ENCODE results near the gene ALKBH8. TPM values are rescaled to one million over a fixed set of nuclear protein-coding genes. Genes with fewer than 3 reads are reported as not detected.
A peak's percentile ranks its signal among the peaks of the same experiment; 100 is the strongest.

ALKBH8 gene
- total RNA-seq (2012; rRNA removed): 6.6 and 12.5 TPM in 2 replicates
- 2.4 and 3.0 TPM in 2 replicates for polyA plus RNA-seq (2012; rRNA removed)
- 0.44 and 0.47 TPM in 2 replicates for polyA plus RNA-seq (2012; cell fraction: cytosol; rRNA removed)
- polyA plus RNA-seq (2012; cell fraction: nucleus; rRNA removed; ENCODE audit: low replicate concordance): 0.64 and 3.9 TPM in 2 replicates
- Bru-seq, nascent RNA: percentile 64 among the genes with signal in this experiment
- percentile 49 among the genes with signal in this experiment for BruChase-seq, experiment 1, labeled RNA remaining after a 6-hour chase
- percentile 55 among the genes with signal in this experiment for BruChase-seq, experiment 2, labeled RNA remaining after a 2-hour chase
- long read RNA-seq, full-length matches to known transcripts: 5 of 7 reads
- long read RNA-seq, partial matches to known transcripts: 0 of 7 reads
- long read RNA-seq, other reads (novel, unspliced or antisense): 2 of 7 reads

- DNase-seq (peak; percentile 58), ATAC-seq (ENCODE audit: low read depth) (peak; percentile 92)
- Histone ChIP-seq H3K23ac (ENCODE audit: low read depth, low read length) (peak within 1 kb of the TSS; percentile 88), H3K36me3 (ENCODE audit: control insufficient read depth, insufficient read depth, low read length) (no peaks in the 10 kb centered on the region), H3K9me1 (ENCODE audit: insufficient read depth, low read length) (peaks cover 6% of the 10 kb centered on the region), H3K27ac (ENCODE audit: insufficient read depth, low read length) (peak within 1 kb of the TSS; percentile 84), H2BK15ac (ENCODE audit: low read depth, low read length) (peak within 1 kb of the TSS; percentile 46; the same call in 1 of the 3 replicates), H2BK20ac (ENCODE audit: low read depth, low read length) (peak within 1 kb of the TSS; percentile 40; the same call in 1 of the 2 replicates), H3K9ac (ENCODE audit: low read depth, low read length) (peak within 1 kb of the TSS; percentile 84), H4K8ac (ENCODE audit: low read depth in 2 of 2, low read length in 2 of 2) (peak within 1 kb of the TSS; percentile 85 to 88), H2BK120ac (ENCODE audit: low read depth, low read length) (peak within 1 kb of the TSS; percentile 85), H4K5ac (ENCODE audit: low read depth, low read length) (peak within 1 kb of the TSS; percentile 92), H2AK9ac (replicated peaks; ENCODE audit: low read depth, low read length, poor library complexity) (peak within 1 kb of the TSS; percentile 77), H3K18ac (ENCODE audit: low read depth, low read length) (peak within 1 kb of the TSS; percentile 82), H2AK5ac (ENCODE audit: low read depth, low read length) (no peak within 1 kb of the TSS), H3K27me3 (ENCODE audit: control insufficient read depth, insufficient read depth, low read length) (no peaks in the 10 kb centered on the region), H3K4ac (ENCODE audit: low read depth, low read length) (peak within 1 kb of the TSS; percentile 89), H3K4me1 (ENCODE audit: control insufficient read depth, insufficient read depth, low read length) (peaks cover 7% of the 10 kb centered on the region), H3K4me2 (ENCODE audit: low read depth, low read length) (peak within 1 kb of the TSS; percentile 94), H3K4me3 (ENCODE audit: insufficient read depth, low read depth, low read length) (peak within 1 kb of the TSS; percentile 85), H3K79me1 (ENCODE audit: low read depth in 1 of 2, low read length in 2 of 2) (peaks cover 5 to 16% of the 10 kb centered on the region in 2 experiments; a peak in 2 of 4 replicates), H3K9me3 (ENCODE audit: control insufficient read depth, insufficient read depth, low read length) (no peaks in the 10 kb centered on the region), H4K91ac (ENCODE audit: insufficient read depth, low read depth, low read length) (peak within 1 kb of the TSS; percentile 85), H2BK5ac (ENCODE audit: low read depth, low read length, poor library complexity, severe bottlenecking) (peak within 1 kb of the TSS; percentile 77), H3K56ac (ENCODE audit: extremely low read depth, insufficient read depth, low read length) (peak within 1 kb of the TSS; percentile 81), H2AFZ (replicated peaks; ENCODE audit: low read length, poor library complexity) (peak within 1 kb of the TSS; percentile 91), H4K20me1 (ENCODE audit: insufficient read depth, low read length) (no peaks in the 10 kb centered on the region), H3K14ac (replicated peaks; ENCODE audit: low read depth, low read length) (peak within 1 kb of the TSS; percentile 94)
- no TSS peak for BruUV-seq (replicated peaks)
- in situ Hi-C loops (cut with MboI; ENCODE audit: low sequenced_read_pairs) (loop anchor here (5.0 kb wide), 1 partner anchor 127 kb away; no protein-coding TSS in a partner anchor), intact Hi-C loops (cut with micrococcal nuclease) (loop anchor here (10.0 kb wide), 1 partner anchor 1089 kb away; no protein-coding TSS in a partner anchor), dilution Hi-C loops (cut with HindIII; ENCODE audit: low sequenced_read_pairs, unreplicated experiment) (no loop called here)
- TF ChIP-seq MXI1 (IDR thresholded peaks at IDR 0.05; ENCODE audit: borderline replicate concordance, low read depth, low read length) (peak; percentile 98), CEBPB (IDR thresholded peaks at IDR 0.05; ENCODE audit: low read depth, low read length) (peak; percentile 78), USF2 (IDR thresholded peaks at IDR 0.05; ENCODE audit: low read depth, low read length) (peak; percentile 63), CTCF (conservative IDR thresholded peaks at IDR 0.05; ENCODE audit: low read depth, low read length) (no peak), NFE2L2 (IDR thresholded peaks at IDR 0.05; ENCODE audit: low read depth, low read length) (no peak), RCOR1 (IDR thresholded peaks at IDR 0.05; ENCODE audit: insufficient replicate concordance, low read length) (no peak), POLR2A (IDR thresholded peaks at IDR 0.05; ENCODE audit: low read depth, low read length) (no peak)
- ChIA-PET CTCF (interaction anchor here (2.0 kb wide), 1 partner anchor 16 kb away, joined by 6 read pairs; no protein-coding TSS in a partner anchor), POLR2A (ENCODE audit: unreplicated experiment) (no interaction called here)
- 0% methylated on average over 15 of the region's 32 CpGs; no CpG with 5 or more reads in 1 of the 2 experiments for WGBS, 2 experiments (ENCODE audit: extremely low coverage in 2 of 2, insufficient read length in 1 of 2)
Observed at GRCh38 chr11:107565219-107565937, at the start of gene ALKBH8. Gene ALKBH8, minus strand, starts transcription at chr11:107565735. Its CDS starts 4,842 bp downstream, at chr11:107560893.
